Stimulated activated CD8-positive, alpha-beta memory T cell treated with anti-CD3 and anti-CD28 coated beads, Interleukin-12 subunit alpha, Interleukin-12 subunit beta, amount 100 ng/mL, for 4 hours (primary cell): ENCODE data around the gene DIP2B.

Experiments
- DNase-seq: peaks from one replicate; pipeline ENCODE4 v3.0.0-alpha.2; 2020; ENCODE audit warnings: low read depth

The DIP2B gene

GRCh38 chr12:50579757-50580267, 75.0 kb downstream of the DIP2B start:
- no peak for DNase-seq

GRCh38 chr12:50580436-50580835, 75.7 kb downstream of the DIP2B start:
- DNase-seq: no peak

DNA sequence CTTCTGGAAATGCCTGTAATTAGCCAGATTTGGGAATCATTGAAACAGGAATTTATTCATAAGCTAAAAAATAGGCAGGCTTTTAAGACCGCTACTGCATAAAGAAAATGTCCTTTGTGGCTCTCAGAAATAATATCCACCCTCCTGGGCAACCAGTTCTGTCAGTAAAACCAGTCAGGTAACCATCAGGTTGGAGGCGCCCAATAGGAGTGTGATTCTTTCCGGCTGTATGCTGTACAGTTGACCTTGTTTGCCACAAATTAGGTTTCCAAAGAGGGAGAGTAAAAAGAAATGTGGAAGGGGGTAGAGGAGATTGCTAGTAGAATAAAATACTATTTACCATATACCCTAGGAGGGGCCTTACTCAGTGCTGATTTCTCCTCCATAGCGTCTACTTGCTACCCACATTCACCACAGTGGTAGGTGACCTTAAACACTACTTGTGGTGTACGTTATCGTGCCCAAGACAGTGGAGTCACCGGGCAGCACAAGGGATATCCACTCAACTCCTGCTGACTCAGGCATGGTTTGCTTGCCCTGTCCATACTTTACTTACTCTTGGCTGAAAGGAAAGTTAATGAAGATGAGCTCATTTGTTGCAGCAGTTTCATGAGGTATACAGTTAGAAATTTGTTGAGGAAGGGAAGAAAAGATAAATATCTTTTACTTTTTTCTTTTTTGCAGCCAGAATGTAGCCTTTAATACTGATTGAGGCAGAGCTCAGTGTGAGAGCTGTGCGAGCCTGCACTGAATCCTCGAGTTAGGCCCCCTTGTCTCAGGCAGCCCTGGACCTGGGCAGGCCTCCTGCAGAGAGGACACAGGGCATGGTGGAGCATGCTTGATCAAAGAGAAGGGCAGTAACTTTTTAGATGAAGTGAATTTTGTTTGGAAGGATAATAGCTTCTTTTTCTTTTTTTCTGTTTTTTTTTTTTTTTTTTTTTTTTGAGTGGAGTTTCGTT, 76.7 kb downstream of the DIP2B start:
- no peak for DNase-seq

DNA sequence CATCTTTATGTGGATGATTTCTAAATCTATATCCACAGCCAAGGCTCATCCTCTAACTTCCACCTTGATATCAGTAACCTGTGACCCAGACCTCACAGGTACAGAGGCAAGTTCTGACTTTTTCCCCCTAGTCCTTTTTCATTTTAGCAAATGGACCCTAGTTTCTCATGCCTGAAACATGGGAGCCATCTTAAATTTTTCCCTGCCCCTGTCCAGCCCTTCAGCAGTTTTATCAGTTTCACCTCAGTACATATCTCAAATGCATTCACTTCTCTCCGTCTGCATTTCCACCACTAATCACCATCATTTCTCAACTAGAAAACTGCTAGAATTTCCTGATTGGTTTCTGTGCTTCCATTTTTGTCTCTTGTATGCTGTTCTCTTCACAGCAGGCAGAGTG, 79.3 kb downstream of the DIP2B start:
- DNase-seq: no peak

DNA sequence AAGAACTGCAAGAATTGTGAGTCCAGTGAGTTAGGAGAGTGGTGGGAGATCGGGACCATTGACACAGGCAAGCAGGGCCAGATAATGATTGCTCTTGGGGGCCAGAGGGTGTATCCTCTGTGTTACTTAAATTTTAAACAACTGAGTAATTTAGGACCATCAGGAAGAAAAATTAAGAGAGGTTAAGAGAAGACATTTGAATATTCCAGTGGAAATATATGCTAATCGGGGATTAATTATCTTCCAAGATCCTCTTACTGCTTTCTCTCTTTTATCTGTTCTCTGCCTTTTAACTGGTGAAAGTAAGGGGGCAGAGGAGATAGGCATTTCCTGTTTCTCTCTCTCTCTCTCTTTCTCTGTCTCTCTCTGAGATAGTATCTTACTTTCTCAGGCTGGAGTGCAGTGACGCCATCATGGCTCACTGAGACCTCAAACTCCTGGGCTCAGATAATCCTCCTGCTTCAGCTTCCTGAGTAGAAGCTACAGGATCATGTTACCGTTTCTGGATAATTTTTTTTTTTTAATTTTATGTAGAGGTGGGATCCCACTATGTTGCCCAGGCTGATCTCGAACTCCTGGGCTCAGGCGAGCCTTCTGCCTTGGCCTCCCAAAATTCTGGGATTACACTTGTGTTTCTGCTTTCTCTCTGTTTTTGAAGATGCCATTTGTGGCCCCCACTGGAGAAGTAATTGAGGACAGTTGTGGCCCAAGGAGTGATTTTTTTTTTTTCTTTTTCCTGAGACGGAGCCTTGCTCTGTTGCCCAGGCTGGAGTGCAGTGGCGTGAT, 85.1 kb downstream of the DIP2B start:
- DNase-seq: no peak

DNA sequence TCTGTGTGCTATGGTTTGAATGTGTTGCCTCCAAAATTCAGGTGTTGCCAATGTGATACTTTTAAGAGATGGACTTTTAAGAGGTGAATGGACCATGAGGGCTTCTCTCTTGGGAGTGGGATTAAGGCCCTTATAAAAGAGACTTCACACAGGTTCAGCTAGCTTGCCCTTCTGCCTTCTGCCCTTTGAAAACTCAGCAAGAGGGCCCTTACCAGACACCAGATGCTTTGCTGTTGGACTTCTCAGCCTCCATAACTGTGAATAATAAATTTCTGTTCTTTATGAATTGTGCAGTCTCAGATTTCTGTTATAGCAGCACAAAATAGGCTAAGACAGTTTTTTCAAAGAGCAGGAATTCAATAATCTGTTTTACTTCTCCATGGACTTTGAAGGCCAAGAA, 86.1 kb downstream of the DIP2B start:
- DNase-seq: no peak

DNA sequence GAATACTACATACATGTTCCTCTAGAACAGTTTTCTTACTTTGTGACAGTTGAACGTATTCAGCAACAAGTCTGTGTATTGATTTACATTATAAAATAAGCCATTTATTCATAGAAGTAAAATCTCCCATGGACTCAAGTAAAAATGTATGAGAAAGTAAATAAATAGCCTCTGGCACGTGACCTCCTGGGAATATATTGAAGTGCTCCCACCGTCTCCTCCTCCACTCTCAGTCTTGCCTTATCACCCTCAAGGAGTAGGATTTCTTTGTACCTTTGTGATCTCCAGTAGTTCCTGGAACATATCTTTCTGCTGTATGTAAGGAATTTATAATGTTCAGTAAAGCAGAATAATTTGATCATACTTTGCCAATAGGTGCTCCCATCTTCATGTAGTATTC, 90.9 kb downstream of the DIP2B start:
- no peak for DNase-seq

DNA sequence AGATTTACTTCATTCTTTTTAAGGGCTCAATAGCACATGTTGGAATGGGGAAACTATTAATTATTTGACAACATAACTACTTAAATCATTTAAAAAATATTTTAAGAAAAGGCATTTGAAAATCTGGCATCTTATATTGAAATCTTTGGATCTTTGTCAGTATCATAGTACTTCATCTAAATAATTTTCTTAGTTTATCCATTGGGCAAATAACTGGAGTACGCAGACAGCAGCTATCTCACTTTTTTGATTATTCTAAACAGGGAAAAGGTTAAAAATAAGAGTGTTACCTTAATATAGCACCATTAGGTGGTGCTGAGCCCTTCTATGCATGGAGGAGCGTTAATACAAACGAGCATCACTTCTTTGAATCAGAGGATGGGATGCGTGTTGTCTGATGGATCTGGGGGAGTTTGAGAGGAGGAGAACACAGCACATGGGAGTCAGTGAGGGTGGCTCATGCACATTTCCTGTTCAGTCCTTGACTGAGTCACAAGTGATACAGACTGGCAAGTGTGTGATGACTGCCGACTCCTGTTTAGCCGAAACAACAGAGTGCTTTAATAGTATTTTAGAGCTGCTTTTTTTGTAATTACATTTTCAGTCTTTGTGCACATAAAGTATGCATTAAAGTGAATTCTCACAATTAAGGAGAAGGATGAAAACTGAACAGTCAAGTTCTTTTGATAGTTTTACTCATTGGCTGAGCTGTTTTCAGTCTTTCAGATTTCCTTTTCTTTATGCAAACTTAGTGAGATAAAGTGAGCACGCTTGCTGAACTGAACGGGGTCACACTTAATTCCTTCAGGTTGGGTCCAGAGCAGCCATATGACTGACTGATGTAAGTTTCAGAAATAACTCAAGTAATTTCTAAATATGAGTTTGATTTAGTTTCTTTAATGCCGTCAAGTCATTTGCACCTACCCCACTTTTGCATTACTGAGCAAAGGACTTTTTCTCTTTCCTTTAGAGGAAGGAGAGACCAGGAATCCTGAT, 92.7 kb downstream of the DIP2B start:
- DNase-seq: peak; percentile 3

DNA sequence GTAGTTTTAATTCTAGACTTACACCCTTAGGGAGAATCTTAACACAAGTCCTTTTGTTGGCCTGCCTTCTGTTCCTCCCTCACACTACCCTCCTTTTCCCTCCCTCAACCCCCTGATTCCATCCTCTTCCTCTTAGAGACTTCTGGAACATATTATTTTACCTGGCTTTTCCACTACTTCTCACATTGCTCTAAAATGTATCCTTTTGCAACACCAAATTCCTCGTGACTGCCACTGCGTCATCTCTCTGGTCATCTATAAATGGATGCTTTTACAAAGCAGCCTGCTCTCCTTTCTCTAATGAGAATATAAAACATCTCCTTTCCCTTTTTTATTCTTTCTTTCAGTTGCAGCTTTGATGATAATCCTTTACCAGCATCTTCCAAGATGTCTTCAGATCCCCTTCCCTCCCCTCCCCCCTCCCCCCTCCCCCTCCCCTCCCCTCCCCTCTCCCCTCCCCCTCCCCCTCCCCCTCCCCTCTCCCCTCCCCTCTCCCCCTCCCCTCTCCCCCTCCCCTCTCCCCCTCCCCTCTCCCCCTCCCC, 93.6 kb downstream of the DIP2B start:
- DNase-seq: no peak

GRCh38 chr12:50599366-50600095, 94.7 kb downstream of the DIP2B start:
- DNase-seq: no peak

DNA sequence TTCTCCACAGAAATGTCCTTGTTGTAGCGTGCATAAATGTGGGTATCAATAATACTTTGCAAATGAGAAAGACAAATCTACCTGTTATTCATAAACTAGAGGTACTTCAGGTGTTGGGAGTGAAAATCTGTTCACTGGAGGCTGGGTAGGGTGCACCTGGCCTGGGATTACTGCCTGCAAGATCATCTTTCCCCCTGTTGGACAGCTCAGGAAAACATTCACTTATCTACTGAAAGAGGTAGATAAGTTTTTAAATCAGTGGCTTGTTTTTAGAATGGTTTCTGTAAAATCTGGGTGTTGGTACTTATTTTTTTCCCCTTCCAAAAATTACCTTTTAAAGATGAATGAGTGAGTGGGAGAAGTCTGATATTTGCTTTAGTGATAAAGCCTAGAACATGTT, 95.6 kb downstream of the DIP2B start:
- DNase-seq: no peak

GRCh38 chr12:50603817-50604639, 99.2 kb downstream of the DIP2B start:
- DNase-seq: no peak

DNA sequence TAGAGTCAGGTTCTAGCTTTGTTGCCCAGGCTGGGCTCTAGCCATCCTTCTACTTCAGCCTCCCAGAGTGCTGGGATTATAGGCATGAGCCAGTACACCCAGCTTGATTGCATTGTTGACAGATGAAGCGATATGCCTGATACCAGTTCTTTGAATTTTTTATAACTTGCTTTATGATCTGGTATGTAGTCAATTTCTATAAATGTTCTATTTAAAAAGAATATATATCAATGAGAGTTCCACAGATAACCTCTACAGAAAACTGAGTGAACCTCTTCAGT, 99.8 kb downstream of the DIP2B start:
- DNase-seq: no peak

GRCh38 chr12:50606675-50607375, 102.0 kb downstream of the DIP2B start:
- DNase-seq: no peak

DNA sequence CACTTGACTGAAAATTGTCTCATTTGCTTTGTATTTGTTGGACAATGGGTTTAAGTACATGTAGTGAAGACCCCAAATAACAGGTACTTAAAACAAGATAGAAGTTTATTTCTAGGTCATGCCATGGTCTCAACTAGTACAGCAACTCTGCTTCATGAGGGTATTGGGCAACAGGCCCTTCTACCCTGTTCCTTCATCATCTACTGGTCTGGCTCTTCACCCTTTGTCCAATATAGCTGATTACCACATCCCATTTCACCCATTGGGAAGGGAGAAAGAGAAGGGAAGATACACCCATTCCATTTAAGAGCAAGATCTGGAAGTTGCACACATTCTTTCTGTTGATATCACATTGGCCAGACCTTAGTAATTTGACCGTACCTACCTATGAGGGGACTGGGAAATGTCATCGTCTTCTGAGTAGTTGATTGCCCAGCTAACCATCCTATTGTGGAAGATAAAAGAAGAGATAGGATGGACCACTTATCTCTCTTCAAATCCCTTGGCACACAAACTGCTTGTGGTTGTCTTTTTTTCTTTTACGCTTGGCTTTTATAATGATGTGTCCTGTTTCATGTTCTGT, 104.6 kb downstream of the DIP2B start:
- no peak for DNase-seq

GRCh38 chr12:50610171-50610570, 105.4 kb downstream of the DIP2B start:
- no peak for DNase-seq

GRCh38 chr12:50611021-50611744, 106.4 kb downstream of the DIP2B start:
- DNase-seq: no peak

DNA sequence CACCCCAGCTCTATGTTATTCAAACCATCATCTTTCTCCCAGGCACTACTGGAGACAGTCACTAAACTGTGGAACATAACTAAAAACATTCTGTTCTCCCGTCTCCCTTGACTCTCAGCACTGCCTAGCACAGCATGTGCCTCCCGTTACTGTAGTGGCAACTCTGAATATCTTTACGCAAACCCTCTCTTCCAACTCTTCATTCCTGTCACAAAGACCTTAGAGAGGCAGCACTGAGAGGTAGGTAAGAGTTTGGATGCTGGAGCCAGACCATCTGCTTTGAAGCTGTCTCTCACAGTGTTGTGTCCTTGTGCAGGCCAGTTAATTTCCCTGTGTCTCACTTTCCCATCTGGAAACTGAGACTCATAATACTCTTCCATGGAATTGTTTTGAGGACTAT, 108.1 kb downstream of the DIP2B start:
- DNase-seq: no peak
